ENCODE results near the gene DOCK8.

Gene DOCK8

GRCh38 chr9:495739-496138, 281.1 kb downstream of the DOCK8 start:
- DNase-seq (ENCODE audit: low read depth, low spot score), result no peak

GRCh38 chr9:503326-503725, 288.7 kb downstream of the DOCK8 start:
- no peak for DNase-seq (ENCODE audit: low read depth, low spot score)

- DNase-seq (ENCODE audit: low read depth, low spot score), result peak; percentile 48
Observed at GRCh38 chr9:503881-504852, 289.5 kb downstream of the DOCK8 start, which contains the start of gene KANK1. TSS of gene KANK1 (plus strand) at chr9:504695.

- no peak for DNase-seq (ENCODE audit: low read depth, low spot score)
Observed at GRCh38 chr9:504921-505740, 290.5 kb downstream of the DOCK8 start.

- DNase-seq (ENCODE audit: low read depth, low spot score), result no peak
Observed at GRCh38 chr9:505741-506059, 291.0 kb downstream of the DOCK8 start.

GRCh38 chr9:506281-506680, 291.6 kb downstream of the DOCK8 start:
- no peak for DNase-seq (ENCODE audit: low read depth, low spot score)

GRCh38 chr9:511861-512260, 297.2 kb downstream of the DOCK8 start:
- DNase-seq (ENCODE audit: low read depth, low spot score), result no peak

- DNase-seq (ENCODE audit: low read depth, low spot score), result no peak
Observed at GRCh38 chr9:512555-513272, 298.0 kb downstream of the DOCK8 start.
